Panc1 (cell line): Measurements from ENCODE around the gene SPO11. TPM values are rescaled to one million over a fixed set of nuclear protein-coding genes. Genes with fewer than 3 reads are reported as not detected.

Experiments
- ATAC-seq: fragments of 200-7000 bp; cut with Tn5 transposase; 2 replicates; pipeline ENCODE4 v1.9.1; 2020; ENCODE audit warnings: mild to moderate bottlenecking, moderate library complexity
- BruUV-seq: library from RNA; stranded (reverse); fragments of 400-500 nt; replicated peaks from 2 replicates; lab custom pipeline; 2021; lab: Mats Ljungman, UMichigan
- CTCF ChIA-PET: fragments of 300-600 bp; sonication (Branson Sonifier 250); formaldehyde crosslinking; loops from one replicate; lab custom pipeline; 2022; ENCODE audit warnings: antibody characterized with exemption; lab: Charles Lee
- POLR2A ChIA-PET: fragments of 300-600 bp; sonication (Branson Sonifier 250); formaldehyde crosslinking; loops from one replicate; lab custom pipeline; 2022; ENCODE audit warnings: antibody characterized with exemption; lab: Charles Lee
- DNase-seq: peaks from one replicate; pipeline ENCODE4 v3.0.0-alpha.2; 2010; ENCODE audit warnings: low read depth, low spot score
- H3K27ac ChIP-seq: 2 replicates; pipeline ENCODE4 v1.5.1; 2011; ENCODE audit warnings: mild to moderate bottlenecking, low read length, inconsistent platforms
- H3K27me3 ChIP-seq: fragments of 200-500 bp; sonication (Bioruptor generic); 2 replicates; pipeline ENCODE4 v1.6.0; 2014; ENCODE audit warnings: low read length, inconsistent platforms; ENCODE audit not compliant: control insufficient read depth, insufficient read depth
- H3K36me3 ChIP-seq: fragments of 200-500 bp; sonication (Bioruptor generic); 2 replicates; pipeline ENCODE4 v1.5.1; 2014; ENCODE audit warnings: inconsistent platforms, mild to moderate bottlenecking, low read length, moderate library complexity; ENCODE audit not compliant: control insufficient read depth, insufficient read depth
- H3K4me1 ChIP-seq: 2 replicates; pipeline ENCODE4 v1.5.1; 2011; ENCODE audit warnings: inconsistent platforms, mild to moderate bottlenecking, low read length, moderate library complexity; ENCODE audit not compliant: control insufficient read depth, insufficient read depth
- H3K4me3 ChIP-seq, 2 experiments: 2 replicates each; pipeline ENCODE4 v1.5.1; 2011 to 2012; ENCODE audit warnings: low read depth in 2 of 2, low read length in 2 of 2, mild to moderate bottlenecking in 2 of 2, inconsistent platforms in 1 of 2, moderate library complexity in 1 of 2
- H3K9me3 ChIP-seq: fragments of 200-500 bp; sonication (Bioruptor generic); 2 replicates; pipeline ENCODE4 v1.5.1; 2014; ENCODE audit warnings: low read depth, mild to moderate bottlenecking, inconsistent platforms, low read length, moderate library complexity; ENCODE audit not compliant: control insufficient read depth, insufficient read depth
- POLR2AphosphoS5 ChIP-seq: IDR thresholded peaks from 2 replicates; pipeline ENCODE4 v1.6.1; 2012; ENCODE audit warnings: mild to moderate bottlenecking, low read depth, low read length, moderate library complexity
- SIN3A ChIP-seq: IDR thresholded peaks from 2 replicates; pipeline ENCODE4 v1.6.1; 2012; ENCODE audit warnings: low read depth, mild to moderate bottlenecking, low read length, moderate library complexity, borderline replicate concordance; ENCODE audit not compliant: insufficient read depth
- TCF7L2 ChIP-seq: IDR thresholded peaks from 2 replicates; pipeline ENCODE4 v1.6.1; 2011; ENCODE audit warnings: mild to moderate bottlenecking, low read depth, low read length, inconsistent platforms
- in situ Hi-C: cut with HindIII; loops from 2 replicates; pipeline ENCODE4 v1.10.0; 2016; ENCODE audit warnings: low sequenced_read_pairs, low pct_unique_long_range_greater_than_20kb
- intact Hi-C: fragments of 100-400 bp; cut with micrococcal nuclease; formaldehyde crosslinking; loops from one replicate; pipeline ENCODE4 v1.10.0; 2022; ENCODE audit not compliant: unreplicated experiment
- total RNA-seq: library from RNA; stranded (reverse); gene quantifications from one replicate; pipeline ENCODE4 v1.2.1, GENCODE V29; 2021; ENCODE audit not compliant: unreplicated experiment
- TF ChIP-seq, protein P1 (sequence below): fragments of 450-650 bp; IDR thresholded peaks from 2 replicates; pipeline ENCODE4 v1.5.1; 2017; ENCODE audit warnings: mild to moderate bottlenecking
- TF ChIP-seq, protein P2 (sequence below), 2 experiments: IDR thresholded peaks; 2 replicates each; pipeline ENCODE4 v1.6.1; 2011 to 2012; ENCODE audit warnings: low read depth in 2 of 2, control low read depth in 1 of 2, low read length in 1 of 2, mild to moderate bottlenecking in 1 of 2, moderate library complexity in 1 of 2; ENCODE audit not compliant: insufficient read depth in 1 of 2

SPO11 gene
- total RNA-seq, 1 experiment from 2014 or later, result not detected

DNA sequence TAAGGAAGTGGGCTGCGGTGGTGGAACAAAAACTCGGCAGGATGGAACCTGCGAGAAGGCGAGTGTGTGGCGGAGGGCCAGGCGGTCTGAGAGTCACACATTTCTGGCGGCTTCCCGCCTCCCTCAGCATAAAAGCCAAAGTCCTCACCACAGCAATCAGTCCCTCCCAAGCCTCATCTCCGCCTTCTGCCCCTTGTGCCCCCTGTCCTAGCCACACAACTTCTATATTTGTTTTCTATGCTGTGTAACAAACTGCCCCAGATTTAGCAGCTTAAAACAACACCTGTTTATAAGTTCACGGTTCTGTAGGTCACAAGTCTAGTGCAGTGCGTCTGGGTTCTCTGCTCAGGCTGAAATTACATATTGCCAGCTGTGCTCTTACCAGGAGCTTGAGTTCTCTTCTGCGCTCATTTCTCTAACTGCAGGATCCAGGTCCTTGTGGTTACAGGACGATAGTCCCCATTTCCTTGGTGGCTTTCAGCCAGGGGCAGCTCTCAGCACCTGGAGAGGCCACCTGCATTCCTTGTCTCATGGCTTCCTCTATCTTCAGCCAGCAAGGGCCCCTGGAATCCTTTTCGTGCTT is 11.7 kb upstream of the SPO11 start:
- CTCF ChIA-PET, result no interaction called here
- peaks cover 6% of the 10 kb centered on the region for H3K27me3 ChIP-seq
- POLR2A ChIA-PET, result no interaction called here
- BruUV-seq, result no TSS peak
- H3K36me3 ChIP-seq, result no peaks in the 10 kb centered on the region
- DNase-seq (no peak), ATAC-seq (no peak)
- TF ChIP-seq TCF7L2, result no peak
- TF ChIP-seq, protein P1, sequence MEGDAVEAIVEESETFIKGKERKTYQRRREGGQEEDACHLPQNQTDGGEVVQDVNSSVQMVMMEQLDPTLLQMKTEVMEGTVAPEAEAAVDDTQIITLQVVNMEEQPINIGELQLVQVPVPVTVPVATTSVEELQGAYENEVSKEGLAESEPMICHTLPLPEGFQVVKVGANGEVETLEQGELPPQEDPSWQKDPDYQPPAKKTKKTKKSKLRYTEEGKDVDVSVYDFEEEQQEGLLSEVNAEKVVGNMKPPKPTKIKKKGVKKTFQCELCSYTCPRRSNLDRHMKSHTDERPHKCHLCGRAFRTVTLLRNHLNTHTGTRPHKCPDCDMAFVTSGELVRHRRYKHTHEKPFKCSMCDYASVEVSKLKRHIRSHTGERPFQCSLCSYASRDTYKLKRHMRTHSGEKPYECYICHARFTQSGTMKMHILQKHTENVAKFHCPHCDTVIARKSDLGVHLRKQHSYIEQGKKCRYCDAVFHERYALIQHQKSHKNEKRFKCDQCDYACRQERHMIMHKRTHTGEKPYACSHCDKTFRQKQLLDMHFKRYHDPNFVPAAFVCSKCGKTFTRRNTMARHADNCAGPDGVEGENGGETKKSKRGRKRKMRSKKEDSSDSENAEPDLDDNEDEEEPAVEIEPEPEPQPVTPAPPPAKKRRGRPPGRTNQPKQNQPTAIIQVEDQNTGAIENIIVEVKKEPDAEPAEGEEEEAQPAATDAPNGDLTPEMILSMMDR, result no peak
- no peak for TF ChIP-seq POLR2AphosphoS5
- TF ChIP-seq SIN3A, result no peak
- TF ChIP-seq, protein P2, sequence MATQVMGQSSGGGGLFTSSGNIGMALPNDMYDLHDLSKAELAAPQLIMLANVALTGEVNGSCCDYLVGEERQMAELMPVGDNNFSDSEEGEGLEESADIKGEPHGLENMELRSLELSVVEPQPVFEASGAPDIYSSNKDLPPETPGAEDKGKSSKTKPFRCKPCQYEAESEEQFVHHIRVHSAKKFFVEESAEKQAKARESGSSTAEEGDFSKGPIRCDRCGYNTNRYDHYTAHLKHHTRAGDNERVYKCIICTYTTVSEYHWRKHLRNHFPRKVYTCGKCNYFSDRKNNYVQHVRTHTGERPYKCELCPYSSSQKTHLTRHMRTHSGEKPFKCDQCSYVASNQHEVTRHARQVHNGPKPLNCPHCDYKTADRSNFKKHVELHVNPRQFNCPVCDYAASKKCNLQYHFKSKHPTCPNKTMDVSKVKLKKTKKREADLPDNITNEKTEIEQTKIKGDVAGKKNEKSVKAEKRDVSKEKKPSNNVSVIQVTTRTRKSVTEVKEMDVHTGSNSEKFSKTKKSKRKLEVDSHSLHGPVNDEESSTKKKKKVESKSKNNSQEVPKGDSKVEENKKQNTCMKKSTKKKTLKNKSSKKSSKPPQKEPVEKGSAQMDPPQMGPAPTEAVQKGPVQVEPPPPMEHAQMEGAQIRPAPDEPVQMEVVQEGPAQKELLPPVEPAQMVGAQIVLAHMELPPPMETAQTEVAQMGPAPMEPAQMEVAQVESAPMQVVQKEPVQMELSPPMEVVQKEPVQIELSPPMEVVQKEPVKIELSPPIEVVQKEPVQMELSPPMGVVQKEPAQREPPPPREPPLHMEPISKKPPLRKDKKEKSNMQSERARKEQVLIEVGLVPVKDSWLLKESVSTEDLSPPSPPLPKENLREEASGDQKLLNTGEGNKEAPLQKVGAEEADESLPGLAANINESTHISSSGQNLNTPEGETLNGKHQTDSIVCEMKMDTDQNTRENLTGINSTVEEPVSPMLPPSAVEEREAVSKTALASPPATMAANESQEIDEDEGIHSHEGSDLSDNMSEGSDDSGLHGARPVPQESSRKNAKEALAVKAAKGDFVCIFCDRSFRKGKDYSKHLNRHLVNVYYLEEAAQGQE (IDR thresholded peaks at IDR 0.05; ENCODE audit: insufficient read depth in 1 of 2, low read depth in 2 of 2, low read length in 1 of 2), result no peak
- H3K4me1 ChIP-seq, result no peaks in the 10 kb centered on the region
- in situ Hi-C loops, result no loop called here
- no peaks in the 10 kb centered on the region for H3K9me3 ChIP-seq
- H3K4me3 ChIP-seq, result no peak overlapping the region
- intact Hi-C loops, result no loop called here
- no peak overlapping the region for H3K27ac ChIP-seq

DNA sequence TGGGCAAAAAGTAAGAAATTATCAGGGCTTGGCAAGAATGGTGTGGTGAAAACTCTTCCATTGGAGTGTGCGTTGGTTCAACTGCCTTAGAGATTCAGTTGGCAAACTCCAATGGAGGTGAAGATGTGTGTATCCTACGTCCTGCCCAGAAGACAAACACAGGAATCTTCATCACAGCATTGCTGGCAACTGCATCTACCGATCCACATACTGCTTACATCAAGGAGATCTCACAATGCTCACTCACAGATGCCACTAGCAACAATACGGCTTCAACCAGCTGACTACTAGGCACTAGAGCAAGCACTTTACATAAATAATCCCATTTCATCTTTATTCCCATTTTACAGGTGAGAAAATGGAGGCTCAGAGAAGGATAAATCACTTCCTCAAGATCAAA is 10.0 kb upstream of the SPO11 start:
- Histone ChIP-seq H3K27ac (no peak overlapping the region), H3K4me3 (no peak overlapping the region), H3K27me3 (no peaks in the 10 kb centered on the region; the same call in none of the 2 replicates), H3K36me3 (no peaks in the 10 kb centered on the region), H3K9me3 (no peaks in the 10 kb centered on the region), H3K4me1 (no peaks in the 10 kb centered on the region)
- DNase-seq, result no peak
- ChIA-PET CTCF (no interaction called here), POLR2A (no interaction called here)
- intact Hi-C loops (no loop called here), in situ Hi-C loops (no loop called here)
- no TSS peak for BruUV-seq
- no peak for ATAC-seq
- TF ChIP-seq SIN3A (no peak), TCF7L2 (no peak), POLR2AphosphoS5 (no peak)
- TF ChIP-seq, protein P1, result no peak
- TF ChIP-seq, protein P2 (IDR thresholded peaks at IDR 0.05; ENCODE audit: insufficient read depth in 1 of 2, low read depth in 2 of 2, low read length in 1 of 2), result no peak
